A172 (cell line): ENCODE measurements around the gene TATDN2. TPM values are rescaled to one million over a fixed set of nuclear protein-coding genes. Genes with fewer than 3 reads are reported as not detected.
"Not testable (repeated sequence)": the region's sequence is repeated elsewhere in the genome, so short reads cannot be mapped to it uniquely, and the experiment has no call there.

Source experiments
- DNase-seq: peaks from one replicate; pipeline ENCODE4 v3.0.0-alpha.2; 2015; ENCODE audit warnings: low spot score
- total RNA-seq: library from RNA; depleted of rRNA; stranded (reverse); fragments of >200 nt; shearing (Covaris generic); gene quantifications from 2 replicates; pipeline ENCODE4 v1.2.3, GENCODE V29; 2014

TATDN2 gene
- total RNA-seq, 1 experiment from 2014 or later = 18.8 TPM

DNA sequence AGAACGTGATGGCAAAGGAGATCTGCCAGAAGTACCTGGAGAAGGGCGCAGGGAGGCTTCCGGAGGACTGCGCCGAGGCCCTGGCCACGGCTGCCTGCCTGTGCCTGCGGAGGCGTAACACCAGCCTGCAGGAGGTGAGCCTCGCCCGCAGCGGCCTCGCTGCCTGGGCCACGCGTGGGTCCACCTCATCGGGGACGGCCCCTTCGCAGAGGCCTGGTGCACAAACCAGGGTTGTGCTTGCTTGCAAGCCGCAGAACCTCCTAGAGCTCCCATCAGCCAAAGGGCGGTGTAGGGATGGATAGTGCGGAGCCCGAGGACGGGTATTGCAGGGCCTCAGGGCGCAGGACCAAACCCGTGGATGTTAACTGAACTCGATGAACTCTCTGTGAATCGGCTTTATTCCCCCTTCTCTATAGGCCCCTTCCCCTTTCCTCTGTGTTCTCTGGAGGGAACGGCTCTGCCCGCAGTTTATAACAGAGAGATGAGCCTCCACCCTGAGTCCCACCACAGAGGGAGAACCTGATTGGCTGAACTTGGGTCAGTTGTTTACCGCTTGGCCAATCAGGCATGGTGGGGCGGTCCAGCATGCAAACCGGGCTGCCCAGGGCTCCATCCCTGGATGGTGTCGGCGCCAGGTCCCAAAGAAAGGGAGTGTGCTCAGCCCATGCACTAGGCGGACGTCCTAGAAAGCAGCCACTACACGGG is 13.6 kb upstream of the TATDN2 start:
- no peak for DNase-seq

DNA sequence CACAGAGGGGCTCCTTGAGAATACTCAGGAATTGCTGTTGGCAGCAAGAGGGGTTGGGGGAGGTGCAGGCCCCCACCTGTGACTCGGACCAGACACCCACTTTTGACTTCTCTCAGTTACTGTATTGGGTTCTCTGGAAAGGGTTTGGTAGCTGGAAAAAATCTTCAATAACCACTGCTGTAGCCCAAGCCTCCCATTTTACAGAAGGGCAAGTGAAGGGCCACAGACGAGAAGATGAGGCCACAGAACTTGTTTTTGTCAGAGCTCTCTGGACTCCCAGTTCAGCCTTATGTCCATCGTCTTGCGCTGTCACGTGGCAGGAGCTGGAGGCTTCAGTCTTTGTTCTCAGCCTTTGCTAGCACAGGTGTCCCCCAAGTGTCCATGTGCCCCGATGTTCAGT is 12.7 kb upstream of the TATDN2 start:
- no peak for DNase-seq

DNA sequence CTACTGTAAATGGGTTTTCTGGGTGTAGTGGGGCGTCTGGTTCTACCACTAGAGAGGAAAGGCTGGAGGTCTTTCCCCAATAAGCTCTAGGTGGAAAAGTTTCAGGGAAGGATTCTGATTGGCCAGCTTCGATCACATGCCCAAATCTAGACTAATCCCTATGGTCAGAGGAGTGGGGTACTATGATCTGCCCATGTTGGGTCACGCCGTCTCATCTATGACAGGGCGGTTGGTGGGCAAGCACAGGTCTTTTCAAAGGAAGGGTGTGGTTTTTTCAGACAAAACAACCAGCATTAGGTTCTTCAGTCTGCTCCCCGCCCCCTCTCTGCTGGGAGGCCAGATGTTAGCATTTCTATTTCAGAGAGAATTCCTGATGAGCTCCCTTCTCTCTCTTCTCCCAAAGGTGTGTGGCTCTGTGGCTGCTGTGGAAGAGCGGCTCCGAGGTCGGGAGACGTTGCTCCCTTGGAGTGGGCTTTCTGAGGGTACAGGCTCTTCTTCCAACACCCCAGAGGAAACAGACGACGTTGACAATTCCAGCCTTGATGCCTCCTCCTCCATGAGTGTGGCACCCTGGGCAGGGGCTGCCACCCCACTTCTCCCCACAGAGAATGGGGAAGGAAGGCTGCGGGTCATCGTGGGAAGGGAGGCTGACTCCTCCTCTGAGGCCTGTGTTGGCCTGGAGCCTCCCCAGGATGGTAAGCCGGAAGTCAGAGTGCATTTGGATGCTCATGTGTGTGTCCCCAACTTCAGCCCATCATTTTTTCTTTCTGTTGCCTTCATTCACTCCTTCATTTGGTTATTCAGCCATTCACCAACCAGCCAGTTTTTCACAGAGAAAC is 9.7 kb upstream of the TATDN2 start:
- DNase-seq = no peak

DNA sequence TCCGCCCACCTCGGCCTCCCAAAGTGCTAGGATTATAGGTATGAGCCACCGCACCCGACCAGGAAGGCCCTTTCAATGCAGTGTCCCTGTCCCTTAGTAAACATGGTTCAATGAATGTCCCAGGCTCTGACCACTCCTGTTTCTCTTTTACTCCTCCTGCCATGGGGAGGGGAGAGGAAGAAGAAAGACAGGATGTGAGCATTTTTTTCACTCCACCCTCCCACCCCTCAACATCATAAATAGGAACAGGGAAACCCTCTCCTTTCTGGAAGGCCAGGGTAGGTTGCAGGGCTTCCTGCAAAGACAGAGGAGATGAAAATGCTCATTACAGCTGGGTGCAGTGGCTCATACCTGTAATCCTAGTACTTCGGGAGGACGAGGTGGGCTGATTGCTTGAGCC is 7.5 kb upstream of the TATDN2 start:
- no peak for DNase-seq

DNA sequence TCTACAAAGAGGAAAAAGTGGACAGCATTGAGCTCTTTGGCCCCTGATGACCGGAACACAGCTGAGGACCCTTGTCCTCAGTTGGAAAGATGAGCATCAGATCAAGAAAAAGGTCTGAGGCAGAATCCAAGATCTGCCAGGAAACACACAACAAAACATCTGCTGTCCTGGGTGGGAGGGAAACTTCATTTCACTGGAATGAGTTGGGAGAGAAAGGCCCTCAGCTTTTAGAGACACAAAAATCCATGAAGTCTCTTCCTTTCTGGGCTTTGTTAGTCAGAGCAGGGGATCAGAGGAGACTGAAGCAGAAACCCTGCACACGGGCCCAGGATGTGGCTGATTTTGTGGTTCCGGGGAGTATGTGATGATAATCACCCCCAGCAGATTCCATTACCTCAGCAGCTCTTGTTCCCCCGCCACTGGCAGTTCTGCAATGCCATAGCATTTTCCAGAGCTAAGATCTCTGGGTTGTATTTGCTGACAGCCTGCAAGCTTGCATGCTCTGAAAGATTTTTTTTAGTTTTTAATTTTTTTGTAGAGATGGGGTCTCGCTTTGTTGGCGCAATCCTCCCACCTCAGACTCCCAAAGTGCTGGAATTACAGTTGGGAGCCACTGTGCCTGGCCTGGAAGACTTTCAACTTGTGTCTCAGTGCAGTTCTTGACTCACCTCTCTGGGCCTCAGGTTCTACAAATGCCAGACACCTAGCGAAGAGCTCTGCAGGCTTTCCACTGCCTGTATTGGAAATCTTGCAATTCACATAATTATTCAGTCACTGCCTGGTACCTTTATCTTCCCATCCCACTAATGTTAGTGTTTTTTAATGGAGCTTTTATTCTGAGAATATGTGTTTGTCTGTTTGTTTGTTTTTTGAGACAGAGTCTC is 5.8 kb upstream of the TATDN2 start:
- DNase-seq = peak; percentile 38

DNA sequence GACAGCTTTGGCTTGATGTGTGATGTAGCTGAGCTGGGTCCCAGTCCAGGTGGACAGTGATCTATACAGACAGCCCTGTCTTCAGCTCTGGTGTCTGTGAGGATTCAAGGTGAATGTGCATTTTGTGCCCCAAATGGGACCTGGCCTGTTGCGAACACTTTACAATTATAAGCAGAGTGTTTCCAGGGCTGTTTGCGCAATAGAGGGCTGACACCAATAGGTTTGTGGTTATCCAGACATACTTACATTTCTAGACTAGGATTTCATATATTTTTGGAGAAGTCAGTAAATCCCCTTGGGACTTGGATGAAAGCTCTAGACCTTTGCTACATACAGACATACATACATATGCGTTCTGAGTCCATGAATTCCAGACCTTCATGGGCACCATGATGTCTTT is 4.2 kb upstream of the TATDN2 start:
- DNase-seq = no peak

DNA sequence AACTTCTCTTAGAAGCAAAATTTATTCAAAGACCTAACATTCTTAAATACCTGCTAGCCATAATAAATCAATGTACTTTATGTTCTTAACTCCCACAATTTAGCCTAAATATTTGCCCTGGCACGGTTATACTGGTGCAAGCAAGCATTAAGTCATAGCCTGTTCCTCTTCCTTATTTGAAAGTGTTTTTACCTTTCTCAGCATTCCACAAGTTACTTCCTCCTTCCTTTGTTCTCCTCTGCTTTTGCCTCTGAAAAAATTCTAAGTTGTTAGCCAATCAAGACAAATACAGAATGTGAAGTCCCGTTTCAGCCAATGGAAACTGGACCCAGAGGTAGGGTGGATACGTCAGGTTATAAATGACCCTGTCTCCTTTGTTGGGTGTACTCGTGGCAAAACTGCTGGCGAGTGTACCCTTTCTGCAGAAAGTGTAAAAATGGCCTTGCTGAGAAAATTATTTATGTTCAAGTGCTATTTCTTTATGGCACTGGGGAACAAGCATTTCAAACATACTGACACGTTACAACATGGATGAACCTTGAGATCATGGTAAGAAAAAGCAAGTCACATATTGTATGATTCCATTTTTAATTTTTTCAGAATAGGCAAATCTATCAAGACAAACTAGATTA is 3.1 kb upstream of the TATDN2 start:
- no peak for DNase-seq

DNA sequence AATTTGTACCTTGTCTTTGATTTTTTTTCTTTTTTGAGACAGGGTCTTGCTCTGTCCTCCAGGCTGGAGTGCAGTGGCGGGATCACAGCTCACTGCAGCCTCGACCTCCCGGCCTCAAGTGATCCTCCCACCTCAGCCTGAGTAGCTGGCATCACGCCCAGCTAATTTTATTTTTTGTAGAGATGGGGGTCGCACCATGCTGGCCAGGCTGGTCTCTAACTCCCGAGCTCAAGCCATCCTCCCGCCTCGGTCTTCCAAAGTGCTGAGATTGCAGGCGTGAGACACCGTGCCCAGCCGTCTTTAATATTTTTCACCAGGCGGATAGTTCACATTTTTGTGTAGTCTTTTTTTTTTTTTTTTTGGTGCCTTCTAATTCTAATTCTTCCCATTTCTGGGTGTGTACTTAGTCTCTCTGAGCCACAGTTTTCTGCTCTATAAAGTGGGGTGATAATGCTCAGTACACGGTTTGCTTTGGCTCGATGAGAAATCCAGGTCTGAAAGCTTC is 528 bp upstream of the TATDN2 start:
- no peak for DNase-seq

DNA sequence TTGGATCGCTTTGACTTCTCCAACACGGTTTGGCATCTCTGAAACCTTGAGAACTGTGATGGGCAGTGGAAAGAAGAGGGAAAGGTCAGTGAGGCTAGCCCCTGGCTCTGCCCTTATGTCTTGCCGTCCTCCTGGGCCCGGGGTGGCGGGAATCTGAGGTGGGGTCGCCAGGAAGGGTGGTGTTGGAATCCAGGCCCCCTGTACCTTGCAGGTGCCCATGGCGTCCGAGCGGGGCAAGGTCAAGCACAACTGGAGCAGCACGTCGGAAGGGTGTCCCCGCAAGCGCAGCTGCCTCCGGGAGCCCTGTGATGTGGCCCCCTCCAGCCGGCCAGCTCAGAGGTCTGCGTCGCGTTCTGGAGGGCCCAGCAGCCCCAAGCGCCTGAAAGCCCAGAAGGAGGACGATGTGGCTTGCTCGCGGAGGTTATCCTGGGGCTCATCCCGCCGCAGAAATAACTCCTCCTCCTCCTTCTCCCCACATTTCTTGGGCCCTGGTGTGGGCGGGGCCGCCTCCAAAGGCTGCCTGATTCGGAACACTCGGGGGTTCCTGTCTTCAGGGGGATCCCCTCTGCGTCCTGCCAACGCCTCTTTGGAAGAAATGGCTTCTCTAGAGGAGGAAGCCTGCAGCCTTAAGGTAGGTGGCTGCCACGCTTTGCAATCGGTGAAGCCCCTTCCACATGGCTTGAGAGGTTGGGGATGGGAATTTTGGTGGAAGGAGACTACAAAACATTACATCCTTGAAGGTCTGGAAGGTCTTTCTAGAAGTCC is 907 bp downstream of the TATDN2 start:
- peak; percentile 21 for DNase-seq

DNA sequence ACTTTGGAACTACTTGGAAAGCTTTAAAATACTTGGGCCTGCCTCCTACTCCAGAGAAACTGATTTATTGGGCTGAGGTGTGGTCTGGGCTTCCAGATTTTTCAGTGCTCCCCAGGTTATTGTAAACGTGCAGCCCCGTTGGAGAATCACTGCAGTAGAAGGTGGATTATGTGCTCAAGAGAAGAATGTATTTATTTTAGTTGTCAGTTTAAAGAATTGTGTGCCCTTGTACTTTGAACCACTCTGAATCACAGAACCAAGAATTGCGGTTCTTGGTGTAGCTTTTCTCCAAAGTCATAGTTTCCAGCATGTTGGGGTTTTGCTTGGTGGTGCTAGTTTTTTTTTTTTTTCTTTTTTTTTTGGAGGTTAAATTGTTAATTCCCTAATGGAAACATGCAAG is 1.6 kb downstream of the TATDN2 start:
- DNase-seq = no peak

DNA sequence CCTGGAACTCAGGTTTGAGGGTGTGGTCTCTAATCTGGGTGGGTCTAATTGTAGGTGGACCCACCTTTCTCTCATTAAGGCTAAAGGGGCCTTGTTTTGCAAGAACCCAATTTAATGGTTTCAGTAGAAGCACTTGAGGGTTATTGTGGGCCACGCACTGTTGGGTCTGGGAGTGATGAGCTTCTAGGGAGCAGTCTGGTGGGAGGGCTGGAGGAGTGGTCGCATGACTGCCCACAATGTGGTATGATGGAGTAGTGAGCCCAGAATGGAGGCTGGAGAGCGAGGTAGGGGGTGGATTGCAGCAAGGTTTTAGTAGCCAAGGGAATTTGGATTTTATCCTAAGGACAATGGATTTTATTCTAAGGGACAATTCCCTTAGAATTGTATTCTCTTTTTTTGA is 2.7 kb downstream of the TATDN2 start:
- no peak for DNase-seq

DNA sequence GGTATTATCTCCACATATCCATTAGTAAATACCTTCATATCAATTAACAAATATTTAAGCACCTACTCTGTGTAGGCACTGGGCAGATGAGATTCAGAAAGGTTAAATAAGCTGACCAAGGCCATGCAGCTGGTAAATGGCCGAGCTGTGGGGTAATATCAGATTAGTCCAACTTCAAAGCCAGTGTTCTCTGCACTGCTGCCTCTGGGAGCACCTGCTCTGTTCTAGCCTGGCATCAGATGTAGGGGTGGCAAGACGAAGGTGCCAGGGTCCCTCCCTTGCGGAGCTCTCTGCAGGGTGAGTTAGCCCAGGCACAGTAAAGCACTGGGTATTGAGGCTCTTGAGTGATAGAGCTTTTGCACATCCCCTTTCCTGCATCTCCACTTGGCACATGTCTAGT is 5.5 kb downstream of the TATDN2 start:
- DNase-seq = no peak

DNA sequence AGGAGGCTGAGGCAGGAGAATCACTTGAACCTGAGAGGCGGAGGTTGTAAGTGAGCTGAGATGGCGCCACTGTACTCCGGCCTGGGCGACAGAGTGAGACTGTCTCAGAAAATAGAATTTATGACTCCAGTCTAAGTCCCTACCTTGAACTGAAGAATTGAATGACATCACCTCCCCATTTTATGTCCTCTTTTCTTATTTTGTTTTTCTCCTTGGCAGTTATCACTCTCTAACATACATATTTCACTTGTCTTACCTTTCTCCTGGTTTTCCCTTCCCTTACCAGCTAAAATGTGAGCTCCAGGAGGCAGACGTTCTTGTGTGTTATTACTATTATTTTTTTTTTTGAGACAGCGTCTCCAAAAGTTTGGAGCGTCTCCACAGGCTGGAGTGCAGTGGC is 7.6 kb downstream of the TATDN2 start:
- no peak for DNase-seq

DNA sequence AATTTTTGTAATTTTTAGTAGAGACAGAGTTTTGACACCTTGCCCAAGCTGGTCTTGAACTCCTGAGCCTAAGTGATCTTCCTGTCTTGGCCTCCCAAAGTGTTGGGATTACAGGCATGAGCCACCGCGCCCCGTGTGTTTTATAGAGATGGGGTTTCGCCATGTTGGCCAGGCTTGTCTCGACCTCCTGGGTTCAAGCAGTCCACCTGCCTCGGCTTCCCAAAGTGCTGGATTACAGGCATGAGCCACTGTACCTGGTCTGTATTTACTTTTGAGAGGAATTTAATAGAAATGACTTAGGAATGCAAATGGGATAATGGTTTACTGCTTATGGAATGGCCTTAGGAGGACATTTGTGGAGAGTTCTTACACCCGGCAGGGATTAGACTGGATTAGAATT is 10.8 kb downstream of the TATDN2 start:
- no peak for DNase-seq

DNA sequence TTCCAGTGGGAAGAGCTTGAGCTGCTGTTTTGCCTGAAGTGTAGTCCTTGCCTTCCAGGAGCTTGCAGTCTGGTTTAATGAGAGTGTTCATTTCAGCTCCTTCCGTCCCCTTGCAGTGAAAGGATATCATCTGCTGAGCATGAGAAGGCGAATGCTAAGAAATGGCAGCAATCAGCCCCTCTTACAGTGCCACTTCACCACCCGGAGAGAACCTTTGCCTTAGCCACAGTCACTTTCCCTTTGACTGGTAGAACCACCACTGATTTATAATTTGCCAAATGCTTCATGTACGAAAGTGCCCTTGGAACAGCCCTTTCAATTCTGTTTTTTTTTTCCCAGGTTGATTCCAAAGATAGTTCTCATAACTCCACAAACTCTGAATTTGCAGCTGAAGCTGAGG is 11.5 kb downstream of the TATDN2 start:
- DNase-seq = no peak

DNA sequence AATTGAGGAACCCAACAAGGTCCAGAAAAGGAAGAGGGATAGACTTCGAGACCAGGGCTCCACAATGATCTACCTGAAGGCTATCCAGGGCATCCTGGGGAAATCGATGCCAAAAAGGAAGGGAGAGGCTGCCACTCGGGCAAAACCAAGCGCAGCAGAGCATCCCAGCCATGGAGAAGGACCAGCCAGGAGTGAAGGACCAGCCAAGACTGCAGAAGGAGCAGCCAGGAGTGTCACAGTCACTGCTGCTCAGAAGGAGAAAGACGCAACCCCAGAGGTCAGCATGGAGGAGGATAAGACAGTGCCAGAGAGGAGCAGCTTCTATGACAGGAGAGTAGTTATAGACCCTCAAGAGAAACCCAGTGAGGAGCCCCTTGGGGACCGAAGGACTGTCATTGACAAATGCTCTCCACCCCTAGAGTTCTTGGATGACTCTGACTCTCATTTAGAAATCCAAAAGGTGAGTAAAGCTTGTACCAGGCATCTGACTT is 12.0 kb downstream of the TATDN2 start:
- DNase-seq = no peak

DNA sequence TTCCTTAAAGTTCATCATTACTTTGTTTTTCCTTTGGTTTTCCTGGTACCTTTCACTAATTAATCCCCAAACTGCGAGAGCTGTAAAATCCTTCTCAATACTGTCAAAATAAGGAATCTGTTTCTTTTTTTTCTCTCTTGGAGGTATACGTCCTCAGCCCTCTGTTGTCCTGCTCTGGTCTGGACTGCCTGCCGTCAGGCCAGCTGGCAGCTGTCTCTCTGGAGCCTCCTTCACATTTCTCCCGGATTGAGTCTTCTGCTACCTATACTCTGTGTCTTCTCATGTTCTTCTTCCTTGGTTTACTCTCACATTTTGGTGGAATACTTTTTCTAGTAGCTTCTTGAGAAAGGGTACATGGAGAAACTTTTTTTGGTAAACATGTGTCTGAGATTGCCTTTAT is 13.8 kb downstream of the TATDN2 start:
- no peak for DNase-seq

DNA sequence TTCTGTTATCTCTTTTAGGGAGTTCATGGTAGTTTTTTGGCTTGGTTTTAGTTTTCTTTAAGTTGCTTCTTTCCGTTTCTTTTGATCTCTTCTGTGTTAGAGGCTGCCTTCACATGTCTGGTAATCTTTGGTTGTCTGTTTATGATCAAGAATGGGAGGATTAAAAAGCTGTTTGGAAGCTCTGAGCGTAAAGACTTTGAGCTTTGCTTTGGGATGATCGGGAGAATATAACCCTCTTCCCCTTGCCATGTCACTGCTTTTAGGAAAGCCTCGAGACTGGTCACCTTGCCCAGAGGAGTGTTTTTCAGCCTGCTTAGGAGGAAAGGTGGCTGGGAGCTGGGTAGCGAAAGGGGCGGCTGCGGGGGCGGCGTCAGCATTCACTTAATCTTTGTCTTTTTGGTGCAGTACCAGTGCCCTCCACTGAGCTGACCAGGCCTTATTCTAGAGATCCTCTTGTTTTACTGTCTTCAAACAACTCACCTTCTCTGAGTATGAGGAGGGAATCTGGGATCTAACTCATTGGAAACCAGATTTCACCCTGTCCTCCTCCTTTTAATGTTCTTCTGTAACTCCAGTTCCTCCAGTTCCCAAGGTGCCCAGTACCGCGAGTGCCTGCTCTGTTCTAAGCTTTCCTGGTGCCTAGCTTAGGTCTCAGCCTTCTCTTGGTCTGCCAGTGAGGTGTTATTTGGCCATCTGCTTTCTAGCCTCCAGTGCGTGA is 15.5 kb downstream of the TATDN2 start:
- DNase-seq = peak; percentile 36

DNA sequence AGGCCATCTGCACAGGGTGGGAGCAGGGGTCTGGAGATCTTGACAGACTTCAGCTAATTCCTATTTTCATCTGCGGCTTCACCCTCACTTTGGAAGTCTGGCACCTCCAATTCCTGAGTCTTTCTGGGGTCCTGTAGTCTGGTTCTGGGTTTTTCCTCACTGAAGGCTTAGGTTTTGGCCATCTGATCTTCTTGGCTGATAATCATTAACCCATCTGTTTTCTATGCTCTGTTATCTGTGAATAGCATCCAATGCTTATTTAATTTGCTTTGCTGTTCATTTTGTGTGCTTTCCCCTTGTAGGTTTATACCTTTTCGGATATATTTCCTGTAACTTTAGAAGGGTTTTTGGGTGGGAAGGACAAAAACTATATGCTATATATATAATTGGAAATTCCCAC is 17.6 kb downstream of the TATDN2 start:
- no peak for DNase-seq

DNA sequence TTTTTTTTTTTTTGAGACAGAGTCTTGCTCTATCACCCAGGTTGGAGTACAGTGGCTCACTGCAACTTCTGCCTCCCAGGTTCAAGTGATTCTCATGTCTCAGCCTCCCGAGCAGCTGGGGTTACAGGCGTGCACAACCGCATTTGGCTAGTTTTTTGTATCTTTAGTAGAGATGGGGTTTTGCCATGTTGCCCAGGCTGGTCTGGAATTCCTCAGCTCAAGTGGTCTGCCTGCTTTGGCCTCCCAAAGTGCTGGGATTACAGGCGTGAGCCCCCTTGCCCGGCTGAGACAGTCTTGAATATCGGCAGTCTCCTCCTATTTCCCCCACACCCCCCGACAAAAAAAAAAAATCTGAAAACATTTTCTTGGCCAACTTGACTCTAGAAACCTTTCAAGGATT is 18.7 kb downstream of the TATDN2 start:
- DNase-seq = not testable (repeated sequence)
